ENCODE results near the gene DHX38. TPM values are rescaled to one million over a fixed set of nuclear protein-coding genes. Genes with fewer than 3 reads are reported as not detected.

DHX38 gene
- total RNA-seq, 4 donors from 2014 or later: 26.9 to 75.3 (median 53.8) TPM

DNA sequence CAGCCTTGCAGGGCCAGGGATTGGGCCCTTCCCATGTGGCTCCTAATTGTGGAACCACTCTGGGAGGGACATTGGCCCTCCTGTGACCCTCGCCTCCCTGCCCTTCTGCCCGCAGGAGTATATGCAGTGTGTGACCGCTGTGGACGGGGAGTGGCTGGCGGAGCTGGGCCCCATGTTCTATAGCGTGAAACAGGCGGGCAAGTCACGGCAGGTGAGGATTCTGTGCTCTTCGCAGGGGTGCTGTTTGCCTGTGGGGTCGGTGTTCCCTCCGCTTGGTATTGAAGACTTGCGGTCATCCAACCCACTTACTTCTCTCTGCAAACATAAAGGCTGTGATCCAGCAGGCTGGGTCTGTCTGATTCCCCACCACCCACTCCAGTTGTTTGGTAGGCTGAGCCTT is 15.7 kb downstream of the DHX38 start:
- H3K27ac ChIP-seq: no peak overlapping the region
- ATAC-seq (no peak), DNase-seq (no peak)
- H3K4me1 ChIP-seq: no peaks in the 10 kb centered on the region
- H3K9me3 ChIP-seq: no peaks in the 10 kb centered on the region
- intact Hi-C loops (cut with DNase I; ENCODE audit: low total_unique reads) (no loop called here), in situ Hi-C loops (cut with MboI; ENCODE audit: low sequenced_read_pairs in 4 of 4) (no loop called here)
- no peak for TF ChIP-seq CTCF (IDR thresholded peaks at IDR 0.05 in 4 of 5, conservative IDR thresholded peaks at IDR 0.05 in 1 of 5)
- TF ChIP-seq POLR2A (IDR thresholded peaks at IDR 0.05): no peak
- H3K4me3 ChIP-seq: no peak overlapping the region
- H3K36me3 ChIP-seq: peaks cover 0 to 87% of the 10 kb centered on the region in 2 donors
- H3K27me3 ChIP-seq: no peaks in the 10 kb centered on the region

GRCh38 chr16:72109966-72110530 is 16.4 kb downstream of the DHX38 start:
- Histone ChIP-seq H3K36me3 (peaks cover 0 to 80% of the 10 kb centered on the region in 2 donors), H3K27ac (no peak overlapping the region), H3K4me3 (no peak overlapping the region), H3K27me3 (no peaks in the 10 kb centered on the region), H3K9me3 (no peaks in the 10 kb centered on the region), H3K4me1 (no peaks in the 10 kb centered on the region)
- TF ChIP-seq CTCF (IDR thresholded peaks at IDR 0.05 in 4 of 5, conservative IDR thresholded peaks at IDR 0.05 in 1 of 5) (no peak), POLR2A (IDR thresholded peaks at IDR 0.05) (no peak)
- intact Hi-C loops (cut with DNase I; ENCODE audit: low total_unique reads) (no loop called here), in situ Hi-C loops (cut with MboI; ENCODE audit: low sequenced_read_pairs in 4 of 4) (no loop called here)
- no peak for ATAC-seq
- no peak for DNase-seq

- Histone ChIP-seq H3K9me3 (no peaks in the 10 kb centered on the region), H3K4me3 (no peak overlapping the region), H3K27me3 (no peaks in the 10 kb centered on the region), H3K27ac (no peak overlapping the region), H3K36me3 (peaks cover 0 to 71% of the 10 kb centered on the region in 2 donors), H3K4me1 (no peaks in the 10 kb centered on the region)
- in situ Hi-C loops (cut with MboI; ENCODE audit: low sequenced_read_pairs in 4 of 4) (no loop called here), intact Hi-C loops (cut with DNase I; ENCODE audit: low total_unique reads) (no loop called here)
- TF ChIP-seq POLR2A (IDR thresholded peaks at IDR 0.05) (no peak), CTCF (IDR thresholded peaks at IDR 0.05 in 4 of 5, conservative IDR thresholded peaks at IDR 0.05 in 1 of 5) (no peak)
- no peak for ATAC-seq
- DNase-seq: no peak
These were observed 17.3 kb downstream of the DHX38 start for GRCh38 chr16:72110662-72111615.

- H3K4me1 ChIP-seq: no peaks in the 10 kb centered on the region
- TF ChIP-seq POLR2A (IDR thresholded peaks at IDR 0.05): no peak
- no peak for TF ChIP-seq CTCF (IDR thresholded peaks at IDR 0.05 in 4 of 5, conservative IDR thresholded peaks at IDR 0.05 in 1 of 5)
- ATAC-seq: no peak
- H3K36me3 ChIP-seq: peaks cover 0 to 62% of the 10 kb centered on the region in 2 donors
- no peak overlapping the region for H3K4me3 ChIP-seq
- intact Hi-C loops (cut with DNase I; ENCODE audit: low total_unique reads) (no loop called here), in situ Hi-C loops (cut with MboI; ENCODE audit: low sequenced_read_pairs in 4 of 4) (no loop called here)
- no peaks in the 10 kb centered on the region for H3K27me3 ChIP-seq
- no peaks in the 10 kb centered on the region for H3K9me3 ChIP-seq
- no peak for DNase-seq
- H3K27ac ChIP-seq: no peak overlapping the region
These were observed 18.2 kb downstream of the DHX38 start for GRCh38 chr16:72111657-72112451.
